ENCODE results near the gene SLC9A1. TPM values are rescaled to one million over a fixed set of nuclear protein-coding genes. Genes with fewer than 3 reads are reported as not detected.
A peak's percentile ranks its signal among the peaks of the same experiment; 100 is the strongest.

SLC9A1 gene
- total RNA-seq, 1 experiment from 2014 or later = 22.5 TPM

DNA sequence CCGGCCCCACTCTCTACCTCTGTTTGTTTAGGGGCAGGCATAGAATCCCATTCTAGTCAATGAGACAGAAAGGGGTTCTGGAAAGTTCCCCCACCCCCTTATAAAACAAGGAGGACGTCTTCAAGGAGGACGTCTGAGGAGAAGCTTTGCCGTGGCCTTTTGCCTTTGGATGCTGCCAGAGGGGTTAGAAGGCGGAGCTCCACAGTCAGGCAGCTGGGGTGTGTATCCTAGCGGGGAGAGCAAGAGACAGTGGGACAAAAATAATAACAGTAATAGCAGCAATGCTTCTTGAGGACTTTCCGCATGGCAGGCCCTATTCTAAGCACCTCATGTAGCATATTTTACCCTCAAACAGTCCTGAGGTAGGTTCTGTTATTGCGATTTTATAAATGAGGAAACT is 94.0 kb downstream of the SLC9A1 start:
- ATAC-seq = no peak
- H3K36me3 Mint-ChIP-seq = peaks cover 6% of the 10 kb centered on the region; the same call in 1 of the 2 replicates
- CTCF ChIA-PET = interaction anchor here (0.8 to 3.7 kb wide), 8 partner anchors 10 to 67 kb away, joined by 3 to 27 read pairs (median 4); no protein-coding TSS in a partner anchor
- H3K4me3 Mint-ChIP-seq = no peak overlapping the region
- DNase-seq (ENCODE audit: low spot score) = no peak
- H3K9me3 Mint-ChIP-seq = no peaks in the 10 kb centered on the region
- peak overlapping the region; percentile 41; the same call in 1 of the 2 replicates for H3K27ac Mint-ChIP-seq
- POLR2A ChIA-PET = interaction anchor here (0.7 kb wide), 1 partner anchor 10 kb away, joined by 3 read pairs; no protein-coding TSS in a partner anchor
- TF ChIP-seq, protein P1, sequence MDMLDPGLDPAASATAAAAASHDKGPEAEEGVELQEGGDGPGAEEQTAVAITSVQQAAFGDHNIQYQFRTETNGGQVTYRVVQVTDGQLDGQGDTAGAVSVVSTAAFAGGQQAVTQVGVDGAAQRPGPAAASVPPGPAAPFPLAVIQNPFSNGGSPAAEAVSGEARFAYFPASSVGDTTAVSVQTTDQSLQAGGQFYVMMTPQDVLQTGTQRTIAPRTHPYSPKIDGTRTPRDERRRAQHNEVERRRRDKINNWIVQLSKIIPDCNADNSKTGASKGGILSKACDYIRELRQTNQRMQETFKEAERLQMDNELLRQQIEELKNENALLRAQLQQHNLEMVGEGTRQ (CRISPR knock-in tag; IDR thresholded peaks at IDR 0.05) = no peak
- TF ChIP-seq GTF2I (CRISPR knock-in tag; conservative IDR thresholded peaks at IDR 0.05) (no peak), MXD4 (CRISPR knock-in tag; IDR thresholded peaks at IDR 0.05; ENCODE audit: borderline replicate concordance) (no peak), MYBL2 (CRISPR knock-in tag; IDR thresholded peaks at IDR 0.05) (no peak)
- TF ChIP-seq, protein P2, sequence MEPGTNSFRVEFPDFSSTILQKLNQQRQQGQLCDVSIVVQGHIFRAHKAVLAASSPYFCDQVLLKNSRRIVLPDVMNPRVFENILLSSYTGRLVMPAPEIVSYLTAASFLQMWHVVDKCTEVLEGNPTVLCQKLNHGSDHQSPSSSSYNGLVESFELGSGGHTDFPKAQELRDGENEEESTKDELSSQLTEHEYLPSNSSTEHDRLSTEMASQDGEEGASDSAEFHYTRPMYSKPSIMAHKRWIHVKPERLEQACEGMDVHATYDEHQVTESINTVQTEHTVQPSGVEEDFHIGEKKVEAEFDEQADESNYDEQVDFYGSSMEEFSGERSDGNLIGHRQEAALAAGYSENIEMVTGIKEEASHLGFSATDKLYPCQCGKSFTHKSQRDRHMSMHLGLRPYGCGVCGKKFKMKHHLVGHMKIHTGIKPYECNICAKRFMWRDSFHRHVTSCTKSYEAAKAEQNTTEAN (CRISPR knock-in tag; IDR thresholded peaks at IDR 0.05) = no peak
- H3K27me3 Mint-ChIP-seq (ENCODE audit: low read depth) = no peaks in the 10 kb centered on the region; the same call in 1 of the 2 replicates
- peaks cover 45% of the 10 kb centered on the region for H3K4me1 Mint-ChIP-seq

DNA sequence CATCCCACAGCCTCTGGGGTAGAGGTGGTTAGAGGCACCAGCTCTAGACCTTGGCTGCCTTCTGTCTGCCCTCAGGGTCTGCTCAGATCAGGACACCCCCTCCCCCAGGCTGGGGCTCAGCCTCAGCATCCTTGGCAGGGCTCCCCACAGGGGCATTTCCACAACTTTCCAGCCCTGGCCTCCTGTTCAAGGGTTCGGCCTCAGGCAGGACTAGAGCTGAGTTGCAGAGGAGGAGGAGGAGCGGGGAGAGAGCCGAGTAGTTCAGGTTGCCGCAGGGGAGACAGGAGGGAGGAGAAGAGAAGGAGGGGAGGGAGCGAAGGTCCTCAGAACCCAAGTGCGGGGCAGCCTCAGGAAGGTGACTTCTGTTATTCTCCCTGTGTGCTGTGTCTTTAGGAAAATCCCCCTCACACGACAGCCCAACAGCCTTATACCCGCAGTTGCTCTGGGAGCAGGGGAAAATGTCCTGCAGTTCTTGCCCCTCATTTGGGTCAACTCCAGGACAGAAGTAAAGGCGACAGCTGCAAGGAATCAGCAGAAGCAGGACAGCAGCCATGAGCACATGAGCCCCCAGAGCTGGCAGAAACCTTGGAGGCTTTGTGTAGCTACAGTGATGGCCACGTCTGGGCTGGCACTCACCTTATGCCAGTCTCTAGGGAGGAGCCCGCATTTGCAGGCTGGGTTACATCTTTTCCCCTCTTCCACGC is 95.8 kb downstream of the SLC9A1 start:
- ChIA-PET CTCF (interaction anchor here (0.5 to 7.7 kb wide), 14 partner anchors 8 to 946 kb away, joined by 3 to 119 read pairs (median 4); no protein-coding TSS in a partner anchor), POLR2A (interaction anchor here (0.7 kb wide), 1 partner anchor 51 kb away, joined by 7 read pairs; no protein-coding TSS in a partner anchor)
- DNase-seq (ENCODE audit: low spot score) (peak; percentile 46), ATAC-seq (peak; percentile 68)
- H3K4me1 Mint-ChIP-seq = peaks cover 45% of the 10 kb centered on the region
- peak overlapping the region; percentile 61 for H3K4me3 Mint-ChIP-seq
- H3K27ac Mint-ChIP-seq = peak overlapping the region; percentile 98
- no peaks in the 10 kb centered on the region; the same call in 1 of the 2 replicates for H3K27me3 Mint-ChIP-seq (ENCODE audit: low read depth)
- H3K9me3 Mint-ChIP-seq = no peaks in the 10 kb centered on the region
- peaks cover 6% of the 10 kb centered on the region; the same call in 1 of the 2 replicates for H3K36me3 Mint-ChIP-seq
- TF ChIP-seq, protein P3, sequence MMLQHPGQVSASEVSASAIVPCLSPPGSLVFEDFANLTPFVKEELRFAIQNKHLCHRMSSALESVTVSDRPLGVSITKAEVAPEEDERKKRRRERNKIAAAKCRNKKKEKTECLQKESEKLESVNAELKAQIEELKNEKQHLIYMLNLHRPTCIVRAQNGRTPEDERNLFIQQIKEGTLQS (CRISPR knock-in tag; conservative IDR thresholded peaks at IDR 0.05) = no peak
- TF ChIP-seq NR1H2 (CRISPR knock-in tag; IDR thresholded peaks at IDR 0.05) (no peak), FOXJ3 (CRISPR knock-in tag; IDR thresholded peaks at IDR 0.05; ENCODE audit: borderline replicate concordance) (no peak), JUN (CRISPR knock-in tag; IDR thresholded peaks at IDR 0.05) (no peak)
- TF ChIP-seq, protein P4, sequence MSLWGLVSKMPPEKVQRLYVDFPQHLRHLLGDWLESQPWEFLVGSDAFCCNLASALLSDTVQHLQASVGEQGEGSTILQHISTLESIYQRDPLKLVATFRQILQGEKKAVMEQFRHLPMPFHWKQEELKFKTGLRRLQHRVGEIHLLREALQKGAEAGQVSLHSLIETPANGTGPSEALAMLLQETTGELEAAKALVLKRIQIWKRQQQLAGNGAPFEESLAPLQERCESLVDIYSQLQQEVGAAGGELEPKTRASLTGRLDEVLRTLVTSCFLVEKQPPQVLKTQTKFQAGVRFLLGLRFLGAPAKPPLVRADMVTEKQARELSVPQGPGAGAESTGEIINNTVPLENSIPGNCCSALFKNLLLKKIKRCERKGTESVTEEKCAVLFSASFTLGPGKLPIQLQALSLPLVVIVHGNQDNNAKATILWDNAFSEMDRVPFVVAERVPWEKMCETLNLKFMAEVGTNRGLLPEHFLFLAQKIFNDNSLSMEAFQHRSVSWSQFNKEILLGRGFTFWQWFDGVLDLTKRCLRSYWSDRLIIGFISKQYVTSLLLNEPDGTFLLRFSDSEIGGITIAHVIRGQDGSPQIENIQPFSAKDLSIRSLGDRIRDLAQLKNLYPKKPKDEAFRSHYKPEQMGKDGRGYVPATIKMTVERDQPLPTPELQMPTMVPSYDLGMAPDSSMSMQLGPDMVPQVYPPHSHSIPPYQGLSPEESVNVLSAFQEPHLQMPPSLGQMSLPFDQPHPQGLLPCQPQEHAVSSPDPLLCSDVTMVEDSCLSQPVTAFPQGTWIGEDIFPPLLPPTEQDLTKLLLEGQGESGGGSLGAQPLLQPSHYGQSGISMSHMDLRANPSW (CRISPR knock-in tag; conservative IDR thresholded peaks at IDR 0.05; ENCODE audit: low read depth) = no peak
- TF ChIP-seq, protein P5, sequence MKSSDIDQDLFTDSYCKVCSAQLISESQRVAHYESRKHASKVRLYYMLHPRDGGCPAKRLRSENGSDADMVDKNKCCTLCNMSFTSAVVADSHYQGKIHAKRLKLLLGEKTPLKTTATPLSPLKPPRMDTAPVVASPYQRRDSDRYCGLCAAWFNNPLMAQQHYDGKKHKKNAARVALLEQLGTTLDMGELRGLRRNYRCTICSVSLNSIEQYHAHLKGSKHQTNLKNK (CRISPR knock-in tag; IDR thresholded peaks at IDR 0.05) = no peak
- TF ChIP-seq, protein P6, sequence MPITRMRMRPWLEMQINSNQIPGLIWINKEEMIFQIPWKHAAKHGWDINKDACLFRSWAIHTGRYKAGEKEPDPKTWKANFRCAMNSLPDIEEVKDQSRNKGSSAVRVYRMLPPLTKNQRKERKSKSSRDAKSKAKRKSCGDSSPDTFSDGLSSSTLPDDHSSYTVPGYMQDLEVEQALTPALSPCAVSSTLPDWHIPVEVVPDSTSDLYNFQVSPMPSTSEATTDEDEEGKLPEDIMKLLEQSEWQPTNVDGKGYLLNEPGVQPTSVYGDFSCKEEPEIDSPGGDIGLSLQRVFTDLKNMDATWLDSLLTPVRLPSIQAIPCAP (CRISPR knock-in tag; IDR thresholded peaks at IDR 0.05) = no peak
- TF ChIP-seq, protein P7, sequence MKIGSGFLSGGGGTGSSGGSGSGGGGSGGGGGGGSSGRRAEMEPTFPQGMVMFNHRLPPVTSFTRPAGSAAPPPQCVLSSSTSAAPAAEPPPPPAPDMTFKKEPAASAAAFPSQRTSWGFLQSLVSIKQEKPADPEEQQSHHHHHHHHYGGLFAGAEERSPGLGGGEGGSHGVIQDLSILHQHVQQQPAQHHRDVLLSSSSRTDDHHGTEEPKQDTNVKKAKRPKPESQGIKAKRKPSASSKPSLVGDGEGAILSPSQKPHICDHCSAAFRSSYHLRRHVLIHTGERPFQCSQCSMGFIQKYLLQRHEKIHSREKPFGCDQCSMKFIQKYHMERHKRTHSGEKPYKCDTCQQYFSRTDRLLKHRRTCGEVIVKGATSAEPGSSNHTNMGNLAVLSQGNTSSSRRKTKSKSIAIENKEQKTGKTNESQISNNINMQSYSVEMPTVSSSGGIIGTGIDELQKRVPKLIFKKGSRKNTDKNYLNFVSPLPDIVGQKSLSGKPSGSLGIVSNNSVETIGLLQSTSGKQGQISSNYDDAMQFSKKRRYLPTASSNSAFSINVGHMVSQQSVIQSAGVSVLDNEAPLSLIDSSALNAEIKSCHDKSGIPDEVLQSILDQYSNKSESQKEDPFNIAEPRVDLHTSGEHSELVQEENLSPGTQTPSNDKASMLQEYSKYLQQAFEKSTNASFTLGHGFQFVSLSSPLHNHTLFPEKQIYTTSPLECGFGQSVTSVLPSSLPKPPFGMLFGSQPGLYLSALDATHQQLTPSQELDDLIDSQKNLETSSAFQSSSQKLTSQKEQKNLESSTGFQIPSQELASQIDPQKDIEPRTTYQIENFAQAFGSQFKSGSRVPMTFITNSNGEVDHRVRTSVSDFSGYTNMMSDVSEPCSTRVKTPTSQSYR (CRISPR knock-in tag; IDR thresholded peaks at IDR 0.05) = no peak
- TF ChIP-seq, protein P8, sequence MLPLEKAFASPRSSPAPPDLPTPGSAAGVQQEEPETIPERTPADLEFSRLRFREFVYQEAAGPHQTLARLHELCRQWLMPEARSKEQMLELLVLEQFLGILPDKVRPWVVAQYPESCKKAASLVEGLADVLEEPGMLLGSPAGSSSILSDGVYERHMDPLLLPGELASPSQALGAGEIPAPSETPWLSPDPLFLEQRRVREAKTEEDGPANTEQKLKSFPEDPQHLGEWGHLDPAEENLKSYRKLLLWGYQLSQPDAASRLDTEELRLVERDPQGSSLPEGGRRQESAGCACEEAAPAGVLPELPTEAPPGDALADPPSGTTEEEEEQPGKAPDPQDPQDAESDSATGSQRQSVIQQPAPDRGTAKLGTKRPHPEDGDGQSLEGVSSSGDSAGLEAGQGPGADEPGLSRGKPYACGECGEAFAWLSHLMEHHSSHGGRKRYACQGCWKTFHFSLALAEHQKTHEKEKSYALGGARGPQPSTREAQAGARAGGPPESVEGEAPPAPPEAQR (CRISPR knock-in tag; IDR thresholded peaks at IDR 0.05) = no peak
